PC-3 (cell line): ENCODE measurements around the gene ESR1. TPM values are rescaled to one million over a fixed set of nuclear protein-coding genes. Genes with fewer than 3 reads are reported as not detected.

Experiments used
- ATAC-seq: fragments of 200-7000 bp; cut with Tn5 transposase; 2 replicates; pipeline ENCODE4 v1.9.1; 2020; ENCODE audit warnings: mild to moderate bottlenecking, moderate library complexity
- BruUV-seq: library from RNA; stranded (reverse); fragments of 400-500 nt; replicated peaks from 2 replicates; lab custom pipeline; 2021; lab: Mats Ljungman, UMichigan
- CTCF ChIA-PET: fragments of 300-600 bp; sonication (Branson Sonifier 250); formaldehyde crosslinking; loops from one replicate; lab custom pipeline; 2022; ENCODE audit warnings: antibody characterized with exemption; lab: Charles Lee
- POLR2A ChIA-PET: fragments of 300-600 bp; sonication (Branson Sonifier 250); formaldehyde crosslinking; loops from one replicate; lab custom pipeline; 2022; ENCODE audit warnings: antibody characterized with exemption; ENCODE audit not compliant: unreplicated experiment; lab: Charles Lee
- DNase-seq: peaks from one replicate; pipeline ENCODE4 v3.0.0-alpha.2; 2015
- H2AFZ ChIP-seq: fragments of 300-600 bp; sonication (generic); 2 replicates; pipeline ENCODE4 v1.6.0; 2016; ENCODE audit warnings: antibody characterized with exemption, low read length
- H3F3A ChIP-seq: fragments of 300-600 bp; sonication (generic); one replicate; pipeline ENCODE4 v1.6.0; 2017; ENCODE audit warnings: antibody characterized with exemption, low read length, control low read depth, mild to moderate bottlenecking; ENCODE audit not compliant: unreplicated experiment
- H3K27ac ChIP-seq: fragments of 300-600 bp; sonication (generic); 2 replicates; pipeline ENCODE4 v1.5.1; 2016; ENCODE audit warnings: mild to moderate bottlenecking, low read length
- H3K27me3 ChIP-seq: fragments of 300-600 bp; sonication (generic); 2 replicates; pipeline ENCODE4 v1.6.1; 2016; ENCODE audit warnings: low read length, mixed read lengths
- H3K36me3 ChIP-seq: fragments of 300-600 bp; sonication (generic); 2 replicates; pipeline ENCODE4 v1.6.1; 2016; ENCODE audit warnings: low read depth, mixed run types, low read length, mixed read lengths
- H3K4me1 ChIP-seq: fragments of 300-600 bp; sonication (generic); 2 replicates; pipeline ENCODE4 v1.5.1; 2016; ENCODE audit warnings: low read length; ENCODE audit not compliant: insufficient read depth
- H3K4me2 ChIP-seq: fragments of 300-600 bp; sonication (generic); 2 replicates; pipeline ENCODE4 v1.6.0; 2016; ENCODE audit warnings: low read length
- H3K4me3 ChIP-seq: fragments of 300-600 bp; sonication (generic); 2 replicates; pipeline ENCODE4 v1.5.1; 2016; ENCODE audit warnings: mild to moderate bottlenecking, low read length, mixed read lengths
- H3K79me2 ChIP-seq: fragments of 300-600 bp; sonication (generic); 2 replicates; pipeline ENCODE4 v1.6.1; 2017; ENCODE audit warnings: low read length, mixed read lengths
- H3K9ac ChIP-seq: fragments of 300-600 bp; sonication (generic); 2 replicates; pipeline ENCODE4 v1.6.0; 2016; ENCODE audit warnings: mild to moderate bottlenecking, low read length
- H3K9me2 ChIP-seq: fragments of 300-600 bp; sonication (generic); replicated peaks from 2 replicates; pipeline ENCODE4 v1.6.1; 2016; ENCODE audit warnings: mixed run types, low read length, mixed read lengths
- H3K9me3 ChIP-seq: fragments of 300-600 bp; sonication (generic); 2 replicates; pipeline ENCODE4 v1.6.1; 2016; ENCODE audit warnings: low read length, mixed read lengths
- H4K20me1 ChIP-seq: fragments of 300-600 bp; sonication (generic); 2 replicates; pipeline ENCODE4 v1.6.1; 2016; ENCODE audit warnings: low read length, mixed read lengths
- EZH2 ChIP-seq: fragments of 300-600 bp; sonication (generic); IDR thresholded peaks from one replicate; pipeline ENCODE4 v1.6.1; 2017; ENCODE audit warnings: antibody characterized with exemption, mild to moderate bottlenecking, low read length; ENCODE audit not compliant: unreplicated experiment
- EZH2phosphoT487 ChIP-seq: fragments of 300-600 bp; sonication (generic); IDR thresholded peaks from 2 replicates; pipeline ENCODE4 v1.6.1; 2018; ENCODE audit warnings: mild to moderate bottlenecking, antibody characterized with exemption, low read length, borderline replicate concordance
- intact Hi-C: fragments of 100-400 bp; cut with micrococcal nuclease; formaldehyde crosslinking; loops from 2 replicates; pipeline ENCODE4 v1.9.0; 2023
- total RNA-seq: library from RNA; depleted of rRNA; stranded (reverse); fragments of >200 nt; gene quantifications from 2 replicates; pipeline ENCODE4 v1.2.3, GENCODE V29; 2014
- TF ChIP-seq, protein P1 (sequence below): fragments of 300-600 bp; sonication (generic); conservative IDR thresholded peaks from 2 replicates; pipeline ENCODE4 v1.5.1; 2017; ENCODE audit warnings: antibody characterized with exemption, low read depth, mild to moderate bottlenecking, low read length

ESR1 gene
- total RNA-seq, 1 experiment from 2014 or later: 5.9 TPM

DNA sequence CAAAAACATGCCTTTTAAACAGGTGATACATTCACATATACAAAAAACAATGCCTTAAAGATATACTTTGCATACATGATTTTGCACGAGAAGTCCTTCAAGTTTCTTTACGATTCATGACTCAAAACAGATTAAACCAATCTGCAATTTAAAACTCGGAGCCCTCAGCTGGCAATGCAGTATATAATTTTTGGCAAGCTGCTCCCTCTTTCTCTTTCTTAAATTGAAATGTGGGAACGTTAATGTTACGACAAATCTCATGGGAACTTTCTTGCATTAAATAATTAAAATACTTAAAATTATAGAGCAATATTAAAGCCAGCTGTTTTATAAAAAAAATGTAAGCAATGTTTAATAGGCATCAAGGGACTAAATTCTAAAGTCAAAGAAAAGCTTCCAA is 334.6 kb downstream of the ESR1 start:
- H3K4me3 ChIP-seq: no peak overlapping the region
- H2AFZ ChIP-seq: no peak overlapping the region
- no peak for DNase-seq
- TF ChIP-seq EZH2phosphoT487 (no peak), EZH2 (no peak)
- TF ChIP-seq, protein P1, sequence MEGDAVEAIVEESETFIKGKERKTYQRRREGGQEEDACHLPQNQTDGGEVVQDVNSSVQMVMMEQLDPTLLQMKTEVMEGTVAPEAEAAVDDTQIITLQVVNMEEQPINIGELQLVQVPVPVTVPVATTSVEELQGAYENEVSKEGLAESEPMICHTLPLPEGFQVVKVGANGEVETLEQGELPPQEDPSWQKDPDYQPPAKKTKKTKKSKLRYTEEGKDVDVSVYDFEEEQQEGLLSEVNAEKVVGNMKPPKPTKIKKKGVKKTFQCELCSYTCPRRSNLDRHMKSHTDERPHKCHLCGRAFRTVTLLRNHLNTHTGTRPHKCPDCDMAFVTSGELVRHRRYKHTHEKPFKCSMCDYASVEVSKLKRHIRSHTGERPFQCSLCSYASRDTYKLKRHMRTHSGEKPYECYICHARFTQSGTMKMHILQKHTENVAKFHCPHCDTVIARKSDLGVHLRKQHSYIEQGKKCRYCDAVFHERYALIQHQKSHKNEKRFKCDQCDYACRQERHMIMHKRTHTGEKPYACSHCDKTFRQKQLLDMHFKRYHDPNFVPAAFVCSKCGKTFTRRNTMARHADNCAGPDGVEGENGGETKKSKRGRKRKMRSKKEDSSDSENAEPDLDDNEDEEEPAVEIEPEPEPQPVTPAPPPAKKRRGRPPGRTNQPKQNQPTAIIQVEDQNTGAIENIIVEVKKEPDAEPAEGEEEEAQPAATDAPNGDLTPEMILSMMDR: no peak
- H3K27me3 ChIP-seq: no peaks in the 10 kb centered on the region
- no peaks in the 10 kb centered on the region for H3K9me3 ChIP-seq
- no peaks in the 10 kb centered on the region for H3K36me3 ChIP-seq
- BruUV-seq: no TSS peak
- POLR2A ChIA-PET: no interaction called here
- no peaks in the 10 kb centered on the region for H3K79me2 ChIP-seq
- CTCF ChIA-PET: interaction anchor here (0.7 kb wide), 1 partner anchor 376 kb away, joined by 3 read pairs; no protein-coding TSS in a partner anchor
- intact Hi-C loops: no loop called here
- no peak overlapping the region for H3K9ac ChIP-seq
- H3F3A ChIP-seq: no peaks in the 10 kb centered on the region
- ATAC-seq: no peak
- H3K9me2 ChIP-seq: no peaks in the 10 kb centered on the region
- no peaks in the 10 kb centered on the region for H4K20me1 ChIP-seq
- H3K27ac ChIP-seq: no peak overlapping the region
- no peaks in the 10 kb centered on the region for H3K4me1 ChIP-seq
- H3K4me2 ChIP-seq: no peak overlapping the region

DNA sequence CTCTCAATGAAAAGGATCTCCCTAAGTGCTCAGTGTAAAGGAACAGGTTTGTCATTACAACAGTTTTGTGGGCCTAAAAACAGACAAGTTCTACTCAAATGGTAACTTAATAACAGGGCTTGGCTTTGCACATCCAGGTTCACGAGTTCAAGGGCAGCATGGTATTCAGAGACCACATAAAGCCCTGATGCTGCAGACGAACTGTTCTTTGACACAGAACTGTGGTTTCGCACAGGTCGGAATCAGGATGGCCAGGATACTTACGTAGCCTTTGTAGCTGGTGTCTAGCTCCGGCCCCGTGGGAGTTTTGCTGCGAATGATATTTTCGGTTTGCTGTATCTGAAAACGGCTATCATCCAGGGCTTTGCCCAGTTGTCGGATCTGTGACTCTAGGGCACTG is 335.9 kb downstream of the ESR1 start:
- CTCF ChIA-PET: no interaction called here

DNA sequence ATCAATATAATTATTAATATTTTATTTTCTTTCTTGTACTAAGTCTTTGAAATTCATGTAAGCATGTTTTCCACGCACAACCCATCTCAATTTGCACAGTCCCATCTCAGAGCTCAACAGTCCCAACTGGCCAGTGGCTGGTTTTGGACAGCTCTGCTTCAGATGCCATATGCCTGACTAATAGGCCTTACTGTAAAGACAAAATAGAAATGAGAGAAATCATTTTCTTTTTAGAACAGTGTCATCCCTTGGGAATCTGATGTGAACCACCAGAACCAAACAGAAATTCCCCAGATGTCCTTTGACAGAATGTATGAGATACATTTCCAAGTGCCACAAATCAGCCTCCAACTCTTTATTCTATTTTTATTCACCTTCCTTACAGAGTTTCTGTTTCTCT is 338.9 kb downstream of the ESR1 start:
- Histone ChIP-seq H3K9me3 (no peaks in the 10 kb centered on the region), H3K79me2 (no peaks in the 10 kb centered on the region), H3F3A (no peaks in the 10 kb centered on the region), H2AFZ (no peak overlapping the region), H3K4me2 (no peak overlapping the region), H3K36me3 (no peaks in the 10 kb centered on the region), H3K27me3 (no peaks in the 10 kb centered on the region), H3K27ac (no peak overlapping the region), H4K20me1 (no peaks in the 10 kb centered on the region), H3K4me3 (no peak overlapping the region), H3K9ac (no peak overlapping the region), H3K9me2 (no peaks in the 10 kb centered on the region), H3K4me1 (no peaks in the 10 kb centered on the region)
- ChIA-PET POLR2A (no interaction called here), CTCF (no interaction called here)
- BruUV-seq: no TSS peak
- ATAC-seq: no peak
- no peak for DNase-seq
- intact Hi-C loops: no loop called here
- no peak for TF ChIP-seq EZH2

More for the DNA sequence above, 335.9 kb downstream of the ESR1 start:
- Histone ChIP-seq H3K9me3 (no peaks in the 10 kb centered on the region), H3K4me2 (no peak overlapping the region), H4K20me1 (no peaks in the 10 kb centered on the region), H3K27ac (no peak overlapping the region), H3K79me2 (no peaks in the 10 kb centered on the region), H3K27me3 (no peaks in the 10 kb centered on the region), H3K9ac (no peak overlapping the region), H3F3A (no peaks in the 10 kb centered on the region), H3K4me1 (no peaks in the 10 kb centered on the region), H3K4me3 (no peak overlapping the region), H3K36me3 (no peaks in the 10 kb centered on the region), H3K9me2 (no peaks in the 10 kb centered on the region), H2AFZ (no peak overlapping the region)
- no TSS peak for BruUV-seq
- no peak for TF ChIP-seq EZH2
- DNase-seq (no peak), ATAC-seq (no peak)
- intact Hi-C loops: no loop called here
- POLR2A ChIA-PET: no interaction called here

DNA sequence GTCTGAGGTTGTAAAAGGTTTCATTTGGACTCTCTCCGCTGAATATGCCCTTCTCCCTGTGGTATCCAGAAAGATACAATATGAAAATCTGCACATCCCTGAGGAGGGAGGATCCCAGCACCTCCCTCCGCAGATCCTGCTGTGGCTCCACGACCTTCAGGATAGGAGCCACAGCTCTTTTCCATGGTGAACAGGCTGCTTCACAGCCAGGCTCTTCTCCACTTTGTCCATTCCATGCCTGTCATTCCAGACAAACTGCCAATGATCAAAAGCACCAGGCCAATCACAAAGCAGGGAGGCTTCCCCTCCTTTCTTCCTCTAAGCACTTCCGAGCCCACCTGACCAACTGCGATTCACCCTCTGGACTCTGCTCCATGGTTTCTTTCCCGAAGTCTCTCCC is 339.8 kb downstream of the ESR1 start:
- ATAC-seq (no peak), DNase-seq (no peak)
- intact Hi-C loops: no loop called here
- no peaks in the 10 kb centered on the region for H3K9me3 ChIP-seq
- H3K4me2 ChIP-seq: no peak overlapping the region
- no peaks in the 10 kb centered on the region for H3K79me2 ChIP-seq
- H3K4me1 ChIP-seq: no peaks in the 10 kb centered on the region
- BruUV-seq: no TSS peak
- no peaks in the 10 kb centered on the region for H3F3A ChIP-seq
- ChIA-PET CTCF (no interaction called here), POLR2A (no interaction called here)
- H4K20me1 ChIP-seq: no peaks in the 10 kb centered on the region
- H3K36me3 ChIP-seq: no peaks in the 10 kb centered on the region
- TF ChIP-seq EZH2 (no peak), EZH2phosphoT487 (no peak)
- TF ChIP-seq, protein P1: no peak
- H3K9me2 ChIP-seq: no peaks in the 10 kb centered on the region
- no peak overlapping the region for H3K27ac ChIP-seq
- no peaks in the 10 kb centered on the region for H3K27me3 ChIP-seq
- no peak overlapping the region for H3K9ac ChIP-seq
- no peak overlapping the region for H2AFZ ChIP-seq
- no peak overlapping the region for H3K4me3 ChIP-seq
